Bronchial epithelial cell (primary cell): ENCODE results near the gene DOK3. TPM values are rescaled to one million over a fixed set of nuclear protein-coding genes. Genes with fewer than 3 reads are reported as not detected.

Source experiments
- DNase-seq: peaks from one replicate; pipeline ENCODE4 v3.0.0-alpha.2; 2010; ENCODE audit warnings: low read depth
- FAIRE-seq: peaks from 2 replicates; lab custom pipeline; 2011; peaks lifted over from hg19 to GRCh38; lab: Jason Lieb, UNC
- H3K27me3 ChIP-seq: 2 replicates; pipeline ENCODE4 v1.5.1; 2011; ENCODE audit warnings: low read length; ENCODE audit not compliant: control insufficient read depth, insufficient read depth
- H3K36me3 ChIP-seq: 2 replicates; pipeline ENCODE4 v1.5.1; 2011; ENCODE audit warnings: low read length; ENCODE audit not compliant: control insufficient read depth, insufficient read depth
- H3K4me3 ChIP-seq: 2 replicates; pipeline ENCODE4 v1.5.1; 2011; ENCODE audit warnings: mild to moderate bottlenecking, low read depth, low read length, control low read depth
- CTCF ChIP-seq: IDR thresholded peaks from 2 replicates; pipeline ENCODE4 v1.5.1; 2011; ENCODE audit warnings: mild to moderate bottlenecking, moderate library complexity, low read length, control low read depth, inconsistent platforms; ENCODE audit not compliant: insufficient read depth, severe bottlenecking
- total RNA-seq: library from RNA; depleted of rRNA; stranded (reverse); fragments of >200 nt; gene quantifications from 2 replicates; pipeline ENCODE4 v1.2.1, GENCODE V29; 2014

The DOK3 gene
- total RNA-seq, 1 donor from 2014 or later: 0.53 TPM

GRCh38 chr5:177520916-177521513 is 11.4 kb upstream of the DOK3 start:
- Histone ChIP-seq H3K27me3 (no peaks in the 10 kb centered on the region), H3K4me3 (no peak overlapping the region), H3K36me3 (peaks cover 39% of the 10 kb centered on the region)
- no peak for FAIRE-seq
- DNase-seq: no peak
- peak; percentile 12 for TF ChIP-seq CTCF

- FAIRE-seq (no peak), DNase-seq (no peak)
- peaks cover 37% of the 10 kb centered on the region for H3K36me3 ChIP-seq
- H3K27me3 ChIP-seq: no peaks in the 10 kb centered on the region
- no peak overlapping the region for H3K4me3 ChIP-seq
- TF ChIP-seq CTCF: no peak
Measured at GRCh38 chr5:177520271-177520670, 10.6 kb upstream of the DOK3 start.

- DNase-seq (no peak), FAIRE-seq (no peak)
- Histone ChIP-seq H3K4me3 (no peak overlapping the region), H3K36me3 (peaks cover 38% of the 10 kb centered on the region), H3K27me3 (no peaks in the 10 kb centered on the region)
- no peak for TF ChIP-seq CTCF
Measured at GRCh38 chr5:177519463-177520235, 10.0 kb upstream of the DOK3 start.

GRCh38 chr5:177516601-177517568 is 7.3 kb upstream of the DOK3 start, which contains the start of gene DDX41:
Gene DDX41 (minus strand): TSS chr5:177516961. CDS start chr5:177516945, 16 bp downstream.
- DNase-seq: peak; percentile 97
- FAIRE-seq: peak; percentile 98
- Histone ChIP-seq H3K4me3 (peak within 1 kb of the TSS; percentile 100), H3K27me3 (no peaks in the 10 kb centered on the region), H3K36me3 (peaks cover 51% of the 10 kb centered on the region)
- TF ChIP-seq CTCF: no peak

- Histone ChIP-seq H3K27me3 (no peaks in the 10 kb centered on the region), H3K4me3 (peak overlapping the region; percentile 100), H3K36me3 (peaks cover 56% of the 10 kb centered on the region)
- no peak for TF ChIP-seq CTCF
- FAIRE-seq (no peak), DNase-seq (no peak)
Measured at GRCh38 chr5:177515580-177515979, 6.0 kb upstream of the DOK3 start.
